ENCODE data around the gene UHMK1. TPM values are rescaled to one million over a fixed set of nuclear protein-coding genes. Genes with fewer than 3 reads are reported as not detected.

UHMK1 gene
- total and polyA plus RNA-seq, 2 experiments from 2014 or later = 11.3 to 55.4 TPM

- no peak overlapping the region for H3K27ac ChIP-seq
- H3K4me1 ChIP-seq (ENCODE audit: insufficient read depth) = no peaks in the 10 kb centered on the region
- no peaks in the 10 kb centered on the region for H3K9me2 ChIP-seq (replicated peaks; ENCODE audit: insufficient read depth)
- no peaks in the 10 kb centered on the region for H3K9me3 ChIP-seq (ENCODE audit: low read depth)
- no peaks in the 10 kb centered on the region for H4K20me1 ChIP-seq (ENCODE audit: insufficient read depth, poor library complexity, severe bottlenecking)
- no peak for DNase-seq (ENCODE audit: low spot score)
- WGBS (ENCODE audit: low lambda C conversion rate, missing lambda C conversion rate) = 84% methylated on average over 4 of the region's 4 CpGs
- no peak overlapping the region for H3K4me3 ChIP-seq
- no peak for TF ChIP-seq EZH2 (IDR thresholded peaks at IDR 0.05; ENCODE audit: borderline replicate concordance)
- TF ChIP-seq EZH2phosphoT487 (IDR thresholded peaks at IDR 0.05; ENCODE audit: low read depth, severe bottlenecking, unreplicated experiment) = no peak
- TF ChIP-seq, protein P1, sequence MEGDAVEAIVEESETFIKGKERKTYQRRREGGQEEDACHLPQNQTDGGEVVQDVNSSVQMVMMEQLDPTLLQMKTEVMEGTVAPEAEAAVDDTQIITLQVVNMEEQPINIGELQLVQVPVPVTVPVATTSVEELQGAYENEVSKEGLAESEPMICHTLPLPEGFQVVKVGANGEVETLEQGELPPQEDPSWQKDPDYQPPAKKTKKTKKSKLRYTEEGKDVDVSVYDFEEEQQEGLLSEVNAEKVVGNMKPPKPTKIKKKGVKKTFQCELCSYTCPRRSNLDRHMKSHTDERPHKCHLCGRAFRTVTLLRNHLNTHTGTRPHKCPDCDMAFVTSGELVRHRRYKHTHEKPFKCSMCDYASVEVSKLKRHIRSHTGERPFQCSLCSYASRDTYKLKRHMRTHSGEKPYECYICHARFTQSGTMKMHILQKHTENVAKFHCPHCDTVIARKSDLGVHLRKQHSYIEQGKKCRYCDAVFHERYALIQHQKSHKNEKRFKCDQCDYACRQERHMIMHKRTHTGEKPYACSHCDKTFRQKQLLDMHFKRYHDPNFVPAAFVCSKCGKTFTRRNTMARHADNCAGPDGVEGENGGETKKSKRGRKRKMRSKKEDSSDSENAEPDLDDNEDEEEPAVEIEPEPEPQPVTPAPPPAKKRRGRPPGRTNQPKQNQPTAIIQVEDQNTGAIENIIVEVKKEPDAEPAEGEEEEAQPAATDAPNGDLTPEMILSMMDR (IDR thresholded peaks at IDR 0.05; ENCODE audit: poor library complexity) = no peak
- no peaks in the 10 kb centered on the region for H3K27me3 ChIP-seq
- H2AFZ ChIP-seq = no peak overlapping the region
- no peak overlapping the region for H3K4me2 ChIP-seq
- no peaks in the 10 kb centered on the region for H3K36me3 ChIP-seq (replicated peaks; ENCODE audit: insufficient read depth, low read depth)
- H3K79me2 ChIP-seq = peaks cover 27% of the 10 kb centered on the region
These were observed 80.6 kb downstream of the UHMK1 start for GRCh38 chr1:162578071-162578700.

- Histone ChIP-seq H3K79me2 (peaks cover 20% of the 10 kb centered on the region), H3K4me2 (no peak overlapping the region), H3K4me3 (no peak overlapping the region), H3K4me1 (ENCODE audit: insufficient read depth) (no peaks in the 10 kb centered on the region), H3K27me3 (no peaks in the 10 kb centered on the region), H2AFZ (no peak overlapping the region), H4K20me1 (ENCODE audit: insufficient read depth, poor library complexity, severe bottlenecking) (no peaks in the 10 kb centered on the region), H3K9me3 (ENCODE audit: low read depth) (no peaks in the 10 kb centered on the region), H3K27ac (no peak overlapping the region), H3K9me2 (replicated peaks; ENCODE audit: insufficient read depth) (no peaks in the 10 kb centered on the region), H3K36me3 (replicated peaks; ENCODE audit: insufficient read depth, low read depth) (no peaks in the 10 kb centered on the region)
- DNase-seq (ENCODE audit: low spot score) = no peak
- 69% methylated on average over 1 of the region's 1 CpG for WGBS (ENCODE audit: low lambda C conversion rate, missing lambda C conversion rate)
- TF ChIP-seq EZH2 (IDR thresholded peaks at IDR 0.05; ENCODE audit: borderline replicate concordance) (no peak), EZH2phosphoT487 (IDR thresholded peaks at IDR 0.05; ENCODE audit: low read depth, severe bottlenecking, unreplicated experiment) (no peak)
- TF ChIP-seq, protein P1 (IDR thresholded peaks at IDR 0.05; ENCODE audit: poor library complexity) = no peak
These were observed 81.3 kb downstream of the UHMK1 start for GRCh38 chr1:162578936-162579335.

Small RNA genes within 50 kb of the gene (small RNA-seq; reads per million reads assigned to genes)
- gene UQCRBP2 = not detected

Other genes starting within 250 kb of the UHMK1 start
- not detected in 2 replicates for gene SPATA46, start 121.0 kb upstream of the UHMK1 start, total RNA-seq
- gene SPATA46, start 121.0 kb upstream of the UHMK1 start, polyA plus RNA-seq = not detected in 2 replicates
- 2.7 and 6.6 TPM in 2 replicates for gene C1orf226, start 116.1 kb upstream of the UHMK1 start, total RNA-seq
- gene C1orf226, start 116.1 kb upstream of the UHMK1 start, polyA plus RNA-seq = 2.8 and 4.8 TPM in 2 replicates
- gene SH2D1B, start 85.7 kb upstream of the UHMK1 start, total RNA-seq = not detected in 2 replicates
- gene SH2D1B, start 85.7 kb upstream of the UHMK1 start, polyA plus RNA-seq = not detected in 2 replicates
- gene UAP1, start 63.9 kb downstream of the UHMK1 start, total RNA-seq = 59.3 and 65.2 TPM in 2 replicates
- gene UAP1, start 63.9 kb downstream of the UHMK1 start, polyA plus RNA-seq = 52.3 and 57.4 TPM in 2 replicates
- 40.2 and 40.7 TPM in 2 replicates for gene DDR2, start 134.6 kb downstream of the UHMK1 start, total RNA-seq
- 15.7 and 21.6 TPM in 2 replicates for gene DDR2, start 134.6 kb downstream of the UHMK1 start, polyA plus RNA-seq